ENCODE measurements around the gene NCOA5.

NCOA5 gene

DNA sequence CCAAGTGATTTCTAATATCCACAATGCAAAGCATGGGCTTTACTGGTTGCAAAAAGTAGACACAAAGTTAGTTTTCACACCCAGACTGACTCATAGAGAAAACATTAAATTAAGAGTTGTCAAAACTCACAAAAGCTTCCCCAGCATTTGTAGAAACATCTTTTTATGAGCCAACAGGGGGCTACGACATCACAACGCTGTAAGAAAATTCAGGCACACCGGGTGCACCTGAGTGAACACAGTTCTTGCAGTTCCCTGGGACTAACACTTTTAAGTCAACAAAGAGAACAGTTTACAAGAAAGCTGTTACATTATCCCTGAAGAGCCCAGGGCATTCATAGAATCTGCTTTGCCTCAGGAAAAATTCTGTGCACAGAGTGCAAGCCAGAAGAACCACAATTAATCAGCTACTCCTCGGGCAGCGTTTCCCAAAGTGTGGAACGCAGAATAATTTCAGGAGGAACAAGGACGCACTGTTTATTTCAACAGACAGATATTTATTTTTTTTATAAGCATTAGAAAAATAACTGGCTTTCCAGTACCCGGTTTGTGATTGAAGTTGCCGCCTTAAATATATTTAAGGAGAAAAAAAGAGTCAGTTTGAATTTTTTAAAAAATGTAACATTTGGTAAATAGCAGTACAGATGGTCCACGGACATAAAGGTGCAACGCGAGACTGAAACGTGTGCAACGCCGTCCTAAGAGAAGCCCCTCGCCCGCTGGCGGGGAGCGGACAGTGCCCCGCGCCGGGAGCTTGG is 1.2 kb downstream of the NCOA5 start:
- DNase-seq: peak; percentile 27

DNA sequence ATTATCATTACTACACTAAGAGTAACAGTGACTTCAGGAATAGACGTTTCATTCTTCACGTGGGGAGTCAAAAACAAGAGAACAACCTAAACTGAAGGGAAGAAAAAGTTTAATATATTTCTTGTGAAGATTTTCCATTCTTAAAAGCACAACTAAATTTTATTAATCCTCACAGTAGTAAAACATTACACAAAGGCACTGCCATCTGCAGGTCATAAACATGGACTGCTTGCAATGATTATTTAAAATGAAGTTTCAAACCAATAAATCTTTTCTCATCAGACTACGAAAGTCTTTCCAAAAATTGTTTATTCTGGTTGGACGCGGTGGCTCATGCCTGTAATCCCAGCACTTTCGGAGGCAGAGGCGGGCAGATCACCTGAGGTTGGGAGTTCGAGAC is 2.6 kb downstream of the NCOA5 start:
- DNase-seq: peak; percentile 40

DNA sequence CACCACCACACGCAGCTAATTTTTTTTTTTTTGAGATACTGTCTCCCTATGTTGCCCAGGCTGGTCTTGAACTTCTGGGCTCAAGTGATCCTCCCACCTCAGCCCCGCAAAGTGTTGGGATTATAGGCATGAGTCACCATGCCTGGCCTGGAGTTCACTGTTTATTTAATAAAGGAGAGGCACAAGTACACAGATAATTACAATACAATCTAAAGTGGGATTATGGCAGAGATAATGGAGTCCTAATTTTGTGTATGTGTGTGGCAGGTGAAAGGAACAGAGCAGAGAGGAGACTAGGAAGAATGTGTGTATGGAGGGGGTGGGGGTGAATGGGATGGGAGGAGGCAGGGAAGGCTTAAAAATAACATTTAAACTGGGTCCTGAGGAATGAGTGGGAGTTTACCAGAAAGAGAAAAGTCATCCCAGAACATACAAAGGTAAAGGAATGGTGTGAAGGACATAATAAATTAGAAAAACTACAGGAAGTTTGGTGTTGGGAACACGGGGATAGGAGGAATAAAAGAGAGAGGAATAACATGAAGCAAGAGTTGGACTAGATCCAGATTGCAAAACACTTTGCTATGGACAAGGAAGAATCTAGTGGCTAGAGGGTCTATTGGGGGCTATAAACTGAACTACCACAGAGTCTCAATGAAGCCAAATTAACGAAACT is 4.4 kb downstream of the NCOA5 start:
- DNase-seq: no peak

DNA sequence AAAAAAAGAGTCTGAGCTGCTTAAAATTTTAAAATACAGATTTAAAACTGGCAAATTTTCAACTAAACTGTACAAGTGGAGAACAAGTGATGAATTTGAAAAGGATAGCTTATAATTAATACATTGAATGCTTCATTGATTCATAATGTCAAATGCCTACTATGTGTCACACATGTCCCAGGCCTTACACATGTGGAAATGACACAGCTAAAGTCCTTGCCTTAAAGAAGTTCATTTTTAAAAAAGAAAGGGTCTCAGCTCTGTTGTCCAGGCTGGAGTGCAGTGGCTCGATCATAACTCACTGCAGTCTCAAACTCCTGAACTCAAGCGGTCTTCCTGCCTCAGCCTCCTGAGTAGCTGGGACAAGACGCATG is 5.0 kb downstream of the NCOA5 start:
- no peak for DNase-seq

DNA sequence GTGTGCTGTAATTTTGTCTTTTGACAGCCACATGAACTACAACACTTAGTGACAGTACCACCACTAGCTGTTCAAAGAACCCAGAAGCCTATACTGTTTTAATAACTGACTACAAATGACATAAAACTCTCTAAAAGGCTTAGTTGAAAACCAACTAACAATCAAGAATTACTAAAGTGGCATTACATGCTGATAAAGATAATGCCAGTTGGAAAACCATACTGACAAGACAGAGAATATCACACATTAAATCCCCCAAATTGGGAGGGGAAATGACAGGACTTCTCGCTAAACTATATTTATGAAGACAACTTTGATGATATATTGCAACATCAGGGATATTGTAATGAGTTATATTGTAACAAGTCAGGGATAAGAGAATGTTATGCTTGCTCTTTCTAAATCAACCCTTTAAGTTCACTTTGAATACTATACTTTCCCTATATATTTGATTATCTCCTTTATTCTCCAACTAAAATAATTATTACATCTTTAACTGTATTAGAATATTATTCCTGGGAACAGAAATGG is 6.2 kb downstream of the NCOA5 start:
- DNase-seq: no peak

DNA sequence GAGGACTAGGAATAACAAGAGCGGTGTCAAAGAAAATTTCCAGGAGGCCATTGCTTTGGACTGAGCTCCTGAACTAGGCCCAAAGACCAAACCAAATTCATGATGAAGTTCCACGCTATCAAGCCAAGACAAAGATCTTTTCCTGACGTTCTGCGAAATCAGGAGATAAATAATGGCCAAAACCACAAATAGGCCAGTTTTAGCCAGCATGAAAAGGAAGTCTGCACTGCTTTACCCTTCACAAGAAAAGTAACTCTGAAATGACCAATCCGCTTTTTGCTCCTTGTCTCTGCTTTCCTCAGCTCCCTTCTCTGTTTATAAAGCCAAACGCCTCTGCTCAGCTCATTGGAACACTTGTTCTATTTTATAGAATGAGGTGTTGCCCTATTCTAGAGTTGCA is 6.7 kb downstream of the NCOA5 start:
- DNase-seq: no peak

DNA sequence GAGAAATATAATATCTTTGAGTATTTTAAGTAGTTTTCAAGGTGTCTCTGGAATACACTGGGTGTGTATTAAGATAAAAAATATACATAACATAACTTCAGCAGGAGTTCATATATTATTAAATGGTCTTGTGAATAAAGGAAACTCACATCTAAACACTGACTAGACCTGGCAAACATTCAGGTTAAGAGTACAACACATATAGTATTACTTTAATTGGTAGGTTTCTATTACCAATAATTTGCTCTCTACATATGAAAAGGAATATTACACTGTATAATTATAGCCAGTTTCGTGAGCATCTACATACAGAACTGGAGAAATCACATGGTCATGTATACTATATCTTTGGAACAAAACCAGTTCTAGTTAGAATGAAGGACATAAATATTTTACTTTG is 8.7 kb downstream of the NCOA5 start:
- no peak for DNase-seq

GRCh38 chr20:46078954-46079353 is 10.8 kb downstream of the NCOA5 start:
- no peak for DNase-seq

- no peak for DNase-seq
Observed at GRCh38 chr20:46077642-46078305, 12.0 kb downstream of the NCOA5 start.

DNA sequence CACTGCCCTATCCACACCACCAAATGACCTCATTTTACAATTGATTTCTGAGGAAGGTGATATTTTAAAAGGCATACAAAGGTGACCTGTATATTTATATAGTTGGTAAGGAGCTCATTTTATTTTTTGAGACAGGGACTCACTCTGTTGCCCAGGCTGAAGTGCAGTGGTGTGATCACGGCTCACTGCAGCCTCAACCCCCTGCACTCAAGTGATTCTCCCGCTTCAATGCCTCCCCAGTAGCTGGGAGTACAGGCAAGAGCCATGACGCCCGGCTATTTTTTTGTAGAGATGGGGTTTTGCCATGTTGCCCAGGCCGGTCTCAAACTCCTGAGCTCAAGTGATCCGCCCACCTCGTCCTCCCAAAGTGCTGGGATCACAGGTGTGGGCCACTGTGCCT is 13.0 kb downstream of the NCOA5 start:
- DNase-seq: no peak

DNA sequence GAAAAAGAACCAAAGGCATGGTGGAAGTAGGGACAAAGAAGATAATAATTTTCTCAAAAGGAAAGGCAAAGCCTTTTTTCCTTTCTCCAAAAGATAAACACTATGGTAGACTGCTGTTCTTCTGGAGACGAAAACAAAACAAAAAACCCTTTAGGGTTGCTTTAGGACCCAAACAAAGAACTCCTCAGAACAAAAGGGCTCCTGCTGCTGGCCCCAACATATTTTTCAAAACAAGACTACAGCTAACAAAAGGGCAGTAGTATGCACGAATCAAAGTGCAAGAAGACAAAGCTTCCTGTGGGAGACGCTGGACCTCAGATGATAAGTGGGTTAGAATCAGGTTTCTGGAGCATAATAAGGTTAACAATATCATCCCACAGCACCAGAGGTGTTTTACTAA is 15.8 kb downstream of the NCOA5 start:
- DNase-seq: no peak

- DNase-seq: no peak
Observed at GRCh38 chr20:46073443-46073842, 16.3 kb downstream of the NCOA5 start.

- no peak for DNase-seq
Observed at GRCh38 chr20:46073024-46073423, 16.7 kb downstream of the NCOA5 start.

GRCh38 chr20:46071573-46071972 is 18.2 kb downstream of the NCOA5 start:
- DNase-seq: no peak

DNA sequence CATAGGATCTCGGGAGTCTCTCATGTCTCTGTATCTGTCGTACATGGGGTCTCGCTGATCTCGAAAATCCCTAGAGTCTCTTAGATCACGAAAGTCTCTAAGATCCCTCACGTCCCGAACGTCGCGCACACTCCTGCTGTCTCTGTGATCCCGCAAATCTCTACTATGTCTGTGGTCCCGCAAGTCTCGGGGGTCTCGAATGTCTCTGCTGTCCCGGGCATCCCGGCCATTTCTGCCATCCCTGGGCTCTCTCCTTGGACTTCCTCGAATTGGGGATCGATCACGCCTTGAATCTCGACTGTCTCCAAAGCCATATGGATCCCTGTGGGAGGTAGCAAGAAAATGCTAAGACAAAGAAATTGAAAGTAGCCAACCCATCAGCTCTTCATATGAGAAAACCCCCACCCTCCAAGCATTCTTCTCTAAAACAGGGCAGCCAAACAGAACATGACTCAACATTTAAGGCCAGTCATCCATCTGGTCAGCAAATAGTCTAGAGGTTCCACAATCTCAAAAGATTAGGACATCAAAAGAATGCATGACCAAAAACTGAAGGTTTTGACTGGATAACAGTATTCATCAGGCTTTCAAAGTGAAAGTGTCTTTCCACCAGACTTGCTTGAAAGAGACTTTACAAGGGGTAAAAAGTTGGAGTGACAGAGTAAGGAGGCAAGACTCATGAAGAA is 19.4 kb downstream of the NCOA5 start:
- DNase-seq: no peak

DNA sequence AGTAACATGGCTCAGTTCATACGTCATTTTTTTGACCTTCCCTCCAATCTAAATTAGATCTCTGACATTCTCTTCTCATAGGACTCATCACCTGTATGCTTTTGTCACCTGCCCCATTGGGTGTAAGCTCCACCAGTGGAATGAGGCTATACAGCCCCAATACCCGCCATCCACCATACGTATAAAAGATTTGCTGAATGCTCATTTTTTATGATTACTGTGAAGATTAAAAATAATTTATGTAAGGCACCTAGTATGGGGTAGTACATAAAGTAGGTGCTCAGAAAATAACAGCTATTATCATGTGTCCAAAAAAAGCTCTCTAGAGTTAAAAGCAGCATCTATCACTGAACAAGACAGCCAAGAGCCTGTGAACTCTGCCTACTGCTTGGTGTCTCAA is 24.1 kb downstream of the NCOA5 start:
- DNase-seq: no peak

DNA sequence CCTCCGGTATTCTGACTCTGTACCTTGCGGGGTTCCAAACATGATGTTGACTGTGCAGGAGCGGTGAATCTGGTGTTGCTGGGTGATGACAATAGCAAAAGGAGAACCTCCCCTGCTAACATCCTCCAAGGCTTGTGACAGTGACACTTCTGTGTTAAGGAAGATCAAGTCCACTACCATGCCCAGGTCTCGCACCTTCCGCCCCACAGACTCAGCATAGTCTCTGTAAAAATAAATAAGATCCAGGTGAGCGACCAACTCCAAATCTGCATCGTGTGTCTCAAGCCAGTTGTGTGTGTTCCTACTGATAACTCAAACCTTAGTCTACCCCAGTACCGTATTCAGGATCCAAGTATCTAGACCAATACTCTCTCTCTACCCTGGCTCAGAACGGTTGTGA is 24.8 kb downstream of the NCOA5 start:
- DNase-seq: no peak

DNA sequence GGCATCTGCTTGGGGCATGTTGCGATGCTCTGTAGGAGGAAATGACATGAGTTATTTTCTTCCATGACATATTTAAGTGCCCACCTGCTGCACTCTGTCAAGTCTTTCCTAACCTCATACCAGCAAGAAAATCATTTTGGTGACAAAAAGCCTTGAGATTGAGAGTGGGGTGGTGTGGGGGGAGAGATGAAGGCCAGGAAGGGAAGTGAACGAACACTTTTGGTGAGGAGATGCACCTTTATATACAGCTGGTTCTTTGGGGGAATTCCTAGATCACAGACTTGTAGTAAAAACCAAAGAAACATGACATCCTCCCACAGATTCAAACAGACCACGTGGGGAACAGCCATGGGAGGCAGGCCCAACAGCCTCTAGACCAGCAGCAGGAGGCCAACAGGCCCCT is 26.1 kb downstream of the NCOA5 start:
- no peak for DNase-seq

DNA sequence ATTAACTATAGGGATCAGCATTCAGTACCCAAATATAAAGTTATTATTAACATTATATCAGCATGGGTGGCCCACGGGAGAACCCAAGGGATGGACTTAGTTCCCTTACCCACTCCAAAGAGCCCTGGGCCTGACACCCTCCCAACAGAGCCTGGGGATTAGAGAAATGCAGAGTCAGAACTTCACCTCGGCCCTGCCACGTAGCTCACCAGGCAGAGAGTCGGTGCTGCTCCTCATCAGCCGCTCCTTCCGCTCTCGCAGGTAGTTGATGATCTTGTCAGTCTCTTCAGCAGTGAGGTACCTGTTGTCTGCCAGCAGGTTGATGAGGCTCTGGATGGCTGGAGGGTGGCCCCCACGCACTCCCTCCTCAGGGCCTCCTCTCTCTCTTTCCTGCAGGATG is 26.6 kb downstream of the NCOA5 start:
- no peak for DNase-seq

DNA sequence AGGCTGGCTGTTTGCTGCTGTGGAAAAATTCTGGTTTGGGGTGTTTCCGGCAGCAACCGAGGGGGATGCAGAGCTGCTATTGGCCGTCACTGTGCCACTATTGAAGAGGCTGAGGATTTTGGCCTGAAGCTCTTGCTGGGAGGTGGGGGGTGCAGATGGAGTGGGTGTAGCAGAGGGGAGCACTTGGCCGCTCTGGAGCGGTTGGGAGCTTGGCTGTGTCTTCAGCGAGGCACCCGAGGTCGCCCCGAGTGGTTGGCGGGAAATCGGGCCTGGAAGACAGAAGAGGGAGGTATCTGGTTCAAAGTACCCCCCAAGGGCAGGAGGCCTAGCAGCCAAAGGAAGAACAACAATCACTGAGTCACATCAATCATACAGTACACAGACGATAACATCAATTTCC is 27.1 kb downstream of the NCOA5 start:
- DNase-seq: no peak

DNA sequence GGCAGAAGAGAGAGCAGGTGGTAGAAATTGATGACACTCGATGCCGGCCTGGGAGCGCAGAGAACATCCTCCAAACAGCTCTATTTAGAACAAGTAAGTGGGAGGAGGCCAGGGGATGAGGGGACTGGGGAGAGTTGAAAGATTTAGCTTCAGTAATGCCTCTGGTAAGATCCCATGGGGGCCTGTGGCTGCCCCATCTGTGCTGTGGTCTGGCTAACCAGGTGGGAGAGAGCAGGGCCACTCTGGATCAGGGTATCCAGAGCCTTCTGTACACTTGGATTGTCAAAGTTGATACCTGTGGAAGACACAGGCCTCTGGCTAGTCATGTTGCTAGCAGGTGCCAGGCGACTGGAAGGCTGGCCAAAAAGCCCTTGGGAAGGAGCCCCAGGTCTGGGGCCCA is 27.6 kb downstream of the NCOA5 start:
- no peak for DNase-seq

- no peak for DNase-seq
Observed at GRCh38 chr20:46060975-46061374, 28.8 kb downstream of the NCOA5 start.

- DNase-seq: peak; percentile 58
Observed at GRCh38 chr20:46060301-46060881, 29.4 kb downstream of the NCOA5 start.
